Hematopoietic multipotent progenitor cell treated with erythropoietin and hydrocortisone succinate and interleukin-3 and kit ligand, for 6 days (in vitro differentiated cells): ENCODE measurements around the gene NR1I3.
"Not testable (repeated sequence)": the region's sequence is repeated elsewhere in the genome, so short reads cannot be mapped to it uniquely, and the experiment has no call there.

Experiments
- DNase-seq: peaks from one replicate; pipeline ENCODE4 v3.0.0-alpha.2; 2015

Gene NR1I3

GRCh38 chr1:161244888-161245287 is 6.9 kb upstream of the NR1I3 start:
- no peak for DNase-seq

GRCh38 chr1:161242313-161242712 is 4.3 kb upstream of the NR1I3 start:
- no peak for DNase-seq

DNA sequence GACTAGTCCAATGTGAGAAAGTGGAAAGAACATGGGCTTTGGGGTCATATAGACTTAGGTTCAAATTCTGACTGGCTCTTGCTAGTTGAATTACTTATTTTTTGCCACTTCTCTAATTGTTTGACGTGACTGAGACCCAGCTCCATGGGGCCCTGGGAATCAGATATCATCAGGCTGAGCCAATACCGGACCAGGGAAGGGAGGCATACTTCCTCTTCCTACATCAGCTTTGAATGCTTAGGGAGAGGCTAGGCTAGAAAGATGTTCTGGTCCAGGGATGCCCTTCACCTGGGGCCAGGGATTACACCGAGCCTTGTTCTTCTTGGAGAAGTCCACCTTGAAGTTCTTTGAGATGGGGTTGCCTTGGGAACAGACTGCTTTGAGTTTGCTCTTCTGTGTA is 3.7 kb upstream of the NR1I3 start:
- DNase-seq = no peak

DNA sequence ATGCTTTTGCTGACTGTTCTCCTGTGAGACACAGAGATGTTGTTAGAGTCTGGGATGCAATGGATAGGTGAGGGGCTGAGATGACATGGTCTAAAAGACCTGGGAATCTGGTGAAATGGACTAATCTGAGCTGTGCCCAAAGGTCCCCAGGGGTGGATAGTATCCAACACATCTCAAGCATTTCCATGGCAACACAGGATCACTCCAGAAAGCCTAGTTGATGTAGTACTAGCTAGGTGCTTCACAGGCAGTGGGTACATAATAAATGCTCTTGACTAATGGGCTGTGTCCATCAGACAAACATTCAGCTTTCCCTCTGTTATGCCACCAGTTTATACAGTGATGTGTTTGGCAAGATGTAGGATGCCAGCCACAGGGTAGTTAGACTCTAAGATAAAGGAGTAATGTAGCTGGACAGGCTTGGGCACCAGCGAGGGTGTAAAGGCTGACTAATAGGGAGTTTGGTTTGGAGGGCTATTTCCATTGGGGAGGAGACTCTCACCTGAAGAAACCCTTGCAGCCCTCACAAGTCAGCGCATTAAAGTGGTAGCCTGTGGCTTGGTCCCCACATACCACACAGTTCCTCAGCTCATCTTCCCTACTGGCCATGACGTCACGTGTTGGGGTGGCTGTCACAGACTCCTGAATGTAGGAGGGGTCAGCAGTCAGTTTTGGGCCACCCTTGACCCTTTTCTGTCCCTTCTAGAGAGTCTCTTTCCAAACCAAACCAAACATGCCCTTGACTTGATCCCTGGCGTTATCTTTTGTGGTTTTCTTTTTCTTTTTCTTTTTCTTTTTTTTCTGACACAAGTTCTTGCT is 1.8 kb downstream of the NR1I3 start:
- DNase-seq = no peak

- no peak for DNase-seq
Measured at GRCh38 chr1:161233102-161233501, 4.9 kb downstream of the NR1I3 start.

- no peak for DNase-seq
Measured at GRCh38 chr1:161230762-161231161, 7.2 kb downstream of the NR1I3 start.

- DNase-seq = peak; percentile 64
Measured at GRCh38 chr1:161229896-161230295, 8.1 kb downstream of the NR1I3 start.

GRCh38 chr1:161228032-161228431 is 10.0 kb downstream of the NR1I3 start:
- no peak for DNase-seq

DNA sequence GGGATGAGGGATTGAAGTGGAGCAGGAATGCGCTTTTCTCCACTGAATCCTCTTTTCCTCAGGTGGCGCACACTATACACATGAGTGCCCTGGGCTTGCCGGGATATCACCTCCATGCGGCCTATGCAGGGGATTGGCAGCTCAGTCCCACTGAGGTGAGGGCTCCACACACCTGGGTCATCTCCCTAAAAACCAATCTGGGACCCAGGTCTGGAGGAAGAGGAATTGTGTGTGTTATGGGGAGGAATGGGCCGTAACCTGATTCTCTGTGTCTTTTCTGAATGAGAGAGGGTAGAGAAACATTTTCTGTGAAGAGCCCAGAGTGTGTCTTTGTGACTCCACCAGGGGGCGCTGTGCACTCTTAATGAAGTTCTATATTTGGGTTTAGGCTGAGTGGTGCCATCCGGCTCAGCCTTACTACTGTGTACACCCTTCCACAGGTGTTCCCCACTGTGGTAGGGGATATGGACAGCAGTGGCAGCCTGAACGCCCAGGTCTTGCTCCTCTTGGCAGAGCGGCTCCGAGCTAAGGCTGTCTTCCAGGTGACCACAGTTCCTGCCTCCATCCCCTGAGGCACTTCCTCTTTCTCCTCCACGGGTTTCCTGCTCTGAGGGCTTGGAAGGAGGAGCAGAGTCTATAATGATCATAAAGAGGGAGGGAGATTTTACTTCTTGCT is 10.7 kb downstream of the NR1I3 start:
- DNase-seq = peak; percentile 96

DNA sequence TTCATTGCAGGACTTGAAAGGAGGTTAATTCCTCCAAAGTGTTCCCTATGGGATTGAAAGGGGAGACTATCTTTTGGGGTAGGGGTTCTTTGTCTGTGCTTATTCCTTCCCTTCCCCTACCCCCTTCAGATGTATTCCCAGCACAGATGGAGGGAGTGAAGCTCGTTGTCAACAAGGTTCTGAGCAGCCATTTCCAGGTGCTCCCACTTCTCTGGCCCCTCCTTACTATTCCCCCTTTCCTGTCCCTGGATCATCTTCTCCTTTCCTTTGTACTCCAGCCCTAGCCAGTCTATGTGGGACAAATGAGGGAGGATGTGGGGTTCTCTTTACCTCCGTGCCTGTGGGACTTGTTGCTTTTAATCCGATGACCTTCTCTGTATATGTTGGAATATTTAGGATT is 11.2 kb downstream of the NR1I3 start:
- no peak for DNase-seq

DNA sequence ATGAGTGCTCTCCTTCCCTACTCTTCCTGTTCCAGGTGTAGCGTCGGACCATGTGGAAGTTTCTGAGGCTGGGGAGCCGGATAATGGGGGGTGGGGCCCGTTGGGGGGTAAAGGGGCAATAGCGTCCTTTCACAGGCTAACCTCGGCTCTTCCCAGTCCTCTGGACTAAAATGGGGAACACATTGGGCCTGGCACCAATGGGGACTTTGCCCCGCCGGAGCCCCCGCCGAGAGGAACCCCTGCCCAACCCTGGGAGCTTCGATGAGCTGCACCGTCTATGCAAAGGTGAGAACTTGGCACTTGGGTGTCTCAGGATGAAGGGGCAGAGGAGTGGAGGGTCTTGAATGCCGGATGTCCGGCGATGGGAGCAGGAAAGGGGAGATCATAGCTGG is 11.7 kb downstream of the NR1I3 start:
- peak; percentile 31 for DNase-seq

GRCh38 chr1:161225534-161226319 is 12.3 kb downstream of the NR1I3 start, which contains the start of gene TOMM40L:
Gene TOMM40L (plus strand): TSS chr1:161226060. CDS start chr1:161226490, 430 bp downstream.
- DNase-seq = peak; percentile 100

DNA sequence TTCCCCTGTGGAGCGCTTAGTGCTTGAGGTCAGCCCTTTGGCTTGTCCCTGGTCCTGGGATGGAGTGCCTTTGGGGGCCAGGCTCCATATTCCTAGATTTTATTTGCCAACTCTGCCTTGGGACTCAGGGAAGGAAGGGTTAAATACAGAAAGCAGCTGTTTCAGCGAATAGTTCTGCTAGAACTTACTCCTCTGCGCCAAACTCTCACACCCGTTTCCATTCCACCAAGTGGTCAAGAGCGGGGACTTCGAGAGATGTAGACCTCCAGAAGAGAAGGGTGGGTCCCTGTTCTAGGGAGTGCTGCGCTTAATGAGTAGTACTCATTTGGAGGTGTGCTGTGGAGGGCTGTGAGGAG is 12.8 kb downstream of the NR1I3 start:
- DNase-seq = no peak

GRCh38 chr1:161224695-161225087 is 13.3 kb downstream of the NR1I3 start:
- not testable (repeated sequence) for DNase-seq

DNA sequence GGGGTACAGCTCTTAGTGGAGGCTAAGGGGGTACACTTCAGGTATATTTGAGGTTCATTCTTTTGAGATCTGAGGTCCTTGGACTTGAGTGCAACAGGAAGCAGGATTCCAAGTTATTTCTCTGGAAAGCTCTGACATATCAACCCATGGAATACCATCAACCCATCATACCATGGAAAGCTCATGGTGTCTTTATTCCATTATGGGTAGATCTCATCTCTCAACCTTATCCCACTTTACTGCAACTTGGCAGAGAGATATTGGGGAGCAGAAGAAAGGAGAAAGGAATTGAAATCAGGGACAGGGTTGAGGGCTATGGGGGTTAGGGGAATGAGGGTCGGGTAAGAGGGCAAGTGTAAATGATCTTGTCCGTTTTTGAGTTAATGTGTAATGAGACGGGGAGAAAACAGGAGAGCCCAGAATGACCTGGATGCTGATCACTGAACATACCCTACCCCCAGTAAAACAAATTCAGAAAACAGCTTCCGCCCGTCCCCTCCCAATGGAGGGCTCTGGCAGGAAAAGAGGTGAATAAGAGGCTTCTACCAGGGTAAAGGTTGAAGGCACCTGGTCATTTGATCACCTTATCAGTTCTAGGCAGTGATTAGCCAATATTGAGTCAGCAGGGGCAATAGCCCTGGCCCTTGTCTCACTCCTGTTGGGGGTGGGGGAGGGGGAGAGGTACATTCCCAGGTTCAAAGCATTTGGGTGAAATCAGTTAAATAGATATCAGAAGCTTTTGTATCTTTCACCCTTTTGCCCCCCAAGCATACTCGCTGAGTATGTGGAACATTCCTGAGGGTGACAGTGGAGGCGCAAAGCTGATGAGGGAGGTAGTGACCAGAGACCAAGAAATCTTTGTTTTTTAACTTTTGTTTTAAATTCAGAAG is 14.0 kb downstream of the NR1I3 start:
- DNase-seq = no peak

DNA sequence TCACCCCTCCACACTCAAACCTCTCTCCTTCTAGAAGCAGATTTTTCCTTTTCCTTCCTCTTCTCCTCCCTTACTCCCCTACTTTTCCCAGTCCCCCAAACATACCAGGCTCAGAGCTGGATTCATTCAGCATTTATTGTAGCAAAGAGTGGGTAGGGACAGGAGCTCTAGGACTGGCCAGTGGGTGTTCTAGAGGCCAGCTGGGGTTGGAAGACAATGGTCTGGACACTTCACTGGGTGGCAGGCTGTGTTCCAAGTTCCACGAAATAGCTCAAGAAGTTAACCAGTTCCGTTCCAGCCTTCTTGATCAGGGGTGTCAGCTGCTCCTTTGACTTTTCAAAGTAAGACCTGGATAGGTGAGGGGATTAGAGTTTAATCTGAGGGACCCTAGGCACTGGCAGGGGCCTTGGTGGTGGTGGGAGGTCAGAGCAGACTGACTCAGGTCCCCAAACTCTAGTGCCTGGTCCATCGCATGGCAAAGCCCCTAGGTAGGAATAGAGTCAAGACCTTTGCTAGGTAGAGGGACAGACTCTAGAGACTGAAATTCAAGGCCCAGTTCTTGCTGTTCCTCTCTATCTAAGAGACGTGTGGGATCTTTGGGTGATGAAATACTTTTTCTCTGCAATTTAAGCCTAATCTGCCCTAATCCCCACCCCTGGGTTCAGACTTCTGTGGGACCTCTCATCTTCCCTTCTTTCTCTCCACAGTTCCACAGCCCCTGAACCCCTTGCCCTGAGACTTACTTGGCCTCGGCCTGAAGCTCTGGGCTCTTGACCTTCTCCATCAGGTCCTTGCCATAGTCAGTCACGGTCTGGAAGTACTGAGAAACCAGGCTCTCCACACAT is 15.6 kb downstream of the NR1I3 start:
- no peak for DNase-seq

DNA sequence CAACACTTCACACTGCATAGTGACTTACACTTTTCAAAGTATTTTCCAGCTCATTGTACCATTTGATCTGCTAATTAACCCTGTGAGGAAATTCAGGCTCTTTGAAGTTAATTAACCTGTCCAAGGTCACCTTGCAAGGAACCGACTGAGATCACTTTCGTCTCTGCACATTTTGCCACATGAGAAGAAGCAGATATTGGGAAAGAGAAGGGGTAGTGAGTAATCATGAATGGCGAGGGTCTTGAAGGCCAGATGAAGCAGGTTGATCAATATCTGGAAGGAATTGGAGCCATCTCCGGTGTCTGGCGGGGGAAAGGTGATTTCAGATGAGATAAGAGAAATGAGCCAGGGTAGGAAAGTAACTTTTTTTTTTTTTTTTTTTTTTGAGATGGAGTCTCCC is 18.0 kb downstream of the NR1I3 start:
- no peak for DNase-seq

- no peak for DNase-seq
Measured at GRCh38 chr1:161219078-161219892, 18.7 kb downstream of the NR1I3 start.

- no peak for DNase-seq
Measured at GRCh38 chr1:161218301-161219077, 19.5 kb downstream of the NR1I3 start.

DNA sequence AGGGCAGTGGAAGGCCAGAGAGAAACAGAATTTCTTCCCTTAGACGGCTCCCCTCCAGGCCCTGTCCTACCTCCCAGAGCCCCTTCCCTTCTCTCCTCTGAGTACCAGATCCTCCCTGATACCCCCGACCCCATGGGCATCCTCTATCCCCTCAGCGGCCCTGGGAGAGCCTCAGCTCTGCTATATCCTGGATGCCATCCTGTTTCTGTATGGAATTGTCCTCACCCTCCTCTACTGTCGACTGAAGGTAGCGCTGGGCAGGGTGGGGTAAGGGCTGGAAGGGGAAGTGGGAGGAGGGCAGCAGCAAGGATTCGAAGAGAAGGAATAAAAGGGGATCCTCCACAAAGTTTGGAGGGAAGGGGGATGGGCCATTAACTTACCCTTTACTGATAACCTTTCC is 20.2 kb downstream of the NR1I3 start:
- DNase-seq = no peak
